Renal cortical epithelial cell (primary cell): ENCODE measurements around the gene PTPRQ. TPM values are rescaled to one million over a fixed set of nuclear protein-coding genes. Genes with fewer than 3 reads are reported as not detected.
"Not testable (repeated sequence)": the region's sequence is repeated elsewhere in the genome, so short reads cannot be mapped to it uniquely, and the experiment has no call there.

Source experiments
- DNase-seq: peaks from one replicate; pipeline ENCODE4 v3.0.0-alpha.2; 2011; ENCODE audit warnings: low read depth
- total RNA-seq: library from RNA; depleted of rRNA; stranded (reverse); fragments of >200 nt; gene quantifications from 2 replicates; pipeline ENCODE4 v1.2.3, GENCODE V29; 2014

Gene PTPRQ
- total RNA-seq, 1 donor from 2014 or later = 0.20 TPM

DNA sequence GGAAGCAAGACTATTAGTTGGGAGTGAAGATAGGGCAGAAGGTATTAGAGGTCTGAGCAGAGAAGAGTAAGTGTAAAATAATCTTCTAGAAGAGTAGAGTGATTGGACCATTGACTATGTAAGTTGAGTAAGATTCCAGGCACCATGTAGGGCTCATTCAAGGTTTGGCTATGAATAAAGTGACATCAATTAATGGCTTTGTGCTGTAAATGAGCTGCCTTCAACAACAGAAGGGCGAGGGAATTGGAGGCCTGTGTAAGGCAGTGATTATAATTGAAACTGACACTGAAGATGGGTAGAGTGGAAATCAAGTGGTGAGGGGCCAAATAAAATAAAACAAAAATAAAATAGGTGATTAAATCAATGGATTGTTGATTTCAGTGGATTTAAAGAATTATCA is 26.4 kb downstream of the PTPRQ start:
- no peak for DNase-seq

DNA sequence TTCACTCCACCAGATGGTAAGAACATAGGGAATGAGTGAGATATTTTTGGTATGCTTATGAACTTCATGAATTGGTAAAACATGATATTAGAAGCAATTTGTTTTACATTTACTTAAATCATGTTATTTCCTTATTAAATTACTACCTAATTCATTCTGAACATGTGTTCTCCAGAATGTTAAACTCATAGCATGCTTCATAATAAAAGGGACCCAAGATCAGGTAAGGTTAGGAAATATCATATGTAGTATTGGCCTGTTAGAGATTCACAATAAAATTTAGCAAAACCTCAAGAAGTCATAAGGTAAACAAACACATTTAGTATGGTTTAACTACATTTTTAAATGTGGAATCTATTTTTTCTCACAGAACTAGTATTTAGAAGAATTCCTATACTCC is 28.2 kb downstream of the PTPRQ start:
- DNase-seq = no peak

- DNase-seq = peak; percentile 58
Observed at GRCh38 chr12:80472911-80473500, 29.0 kb downstream of the PTPRQ start.

DNA sequence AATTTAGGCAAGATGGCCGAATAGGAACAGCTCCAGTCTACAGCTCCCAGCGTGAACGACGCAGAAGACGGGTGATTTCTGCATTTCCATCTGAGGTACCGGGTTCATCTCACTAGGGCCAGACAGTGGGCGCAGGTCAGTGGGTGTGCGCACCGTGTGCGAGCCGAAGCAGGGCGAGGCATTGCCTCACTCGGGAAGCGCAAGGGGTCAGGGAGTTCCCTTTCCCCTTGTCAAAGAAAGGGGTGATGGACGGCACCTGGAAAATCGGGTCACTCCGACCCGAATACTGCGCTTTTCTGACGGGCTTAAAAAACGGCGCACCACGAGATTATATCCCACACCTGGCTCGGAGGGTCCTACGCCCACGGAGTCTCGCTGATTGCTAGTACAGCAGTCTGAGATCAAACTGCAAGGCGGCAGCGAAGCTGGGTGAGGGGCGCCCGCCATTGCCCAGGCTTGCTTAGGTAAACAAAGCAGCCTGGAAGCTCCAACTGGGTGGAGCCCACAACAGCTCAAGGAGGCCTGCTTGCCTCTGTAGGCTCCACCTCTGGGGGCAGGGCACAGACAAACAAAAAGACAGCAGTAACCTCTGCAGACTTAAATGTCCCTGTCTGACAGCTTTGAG is 33.6 kb downstream of the PTPRQ start:
- DNase-seq = not testable (repeated sequence)

- no peak for DNase-seq
Observed at GRCh38 chr12:80484746-80485145, 40.7 kb downstream of the PTPRQ start.

GRCh38 chr12:80485222-80485987 is 41.4 kb downstream of the PTPRQ start:
- DNase-seq = no peak

DNA sequence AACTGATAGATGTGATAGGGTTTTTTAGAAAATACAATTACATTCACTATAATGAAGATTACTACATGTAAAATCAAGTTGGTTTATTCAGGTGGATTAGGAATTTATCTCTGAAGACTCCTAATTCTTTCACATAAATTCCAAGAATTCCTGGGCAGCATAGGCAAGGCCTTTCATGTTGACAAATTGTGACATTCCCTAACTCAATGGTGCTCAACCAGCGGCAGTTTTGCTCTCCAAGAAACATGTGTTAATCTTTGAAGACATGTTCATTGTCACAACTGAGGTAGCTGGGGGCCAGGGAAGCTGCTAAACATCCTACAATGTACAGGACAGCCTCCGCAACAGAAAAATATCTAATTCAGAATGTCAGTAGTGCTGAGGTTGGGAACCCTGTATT is 46.3 kb downstream of the PTPRQ start:
- peak; percentile 42 for DNase-seq

- no peak for DNase-seq
Observed at GRCh38 chr12:80491166-80491565, 47.1 kb downstream of the PTPRQ start.

GRCh38 chr12:80493466-80493865 is 49.4 kb downstream of the PTPRQ start:
- DNase-seq = no peak

- no peak for DNase-seq
Observed at GRCh38 chr12:80494836-80495235, 50.8 kb downstream of the PTPRQ start.

- DNase-seq = no peak
Observed at GRCh38 chr12:80498059-80498728, 54.2 kb downstream of the PTPRQ start.

DNA sequence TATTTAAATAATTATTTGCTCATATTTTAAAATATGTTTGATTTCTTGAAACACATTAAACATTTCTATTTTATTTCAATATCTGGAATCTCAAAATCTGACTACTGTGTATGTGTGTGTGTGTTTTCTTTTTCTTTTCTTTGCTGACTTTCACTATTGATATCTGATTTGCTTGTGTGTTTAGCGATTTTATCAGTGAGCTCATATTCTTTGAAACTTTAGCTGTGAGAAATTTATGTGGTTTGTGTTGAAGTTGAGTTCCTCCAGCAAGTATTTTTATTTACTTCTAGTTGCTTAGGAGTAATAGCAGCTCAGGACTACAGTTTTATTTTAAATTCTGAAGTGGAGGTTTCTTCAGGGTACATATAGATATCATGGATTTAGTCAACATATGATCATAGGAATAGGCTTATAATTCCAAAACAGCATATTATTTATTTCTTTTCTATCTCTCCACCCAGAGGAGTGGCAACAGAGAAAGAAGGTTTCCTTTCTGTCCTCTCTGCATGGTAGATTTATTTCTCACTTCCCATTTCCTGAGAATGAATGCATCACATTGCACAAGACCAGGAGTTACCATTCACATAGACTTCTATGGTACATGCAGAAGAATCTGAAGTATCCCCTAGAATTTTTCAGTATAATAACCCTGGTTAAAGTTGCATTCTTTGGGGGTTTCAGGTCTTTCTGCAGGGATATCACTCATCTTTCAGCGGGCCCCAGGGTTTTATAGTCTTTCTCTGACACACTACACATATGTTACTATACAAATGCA is 60.5 kb downstream of the PTPRQ start:
- no peak for DNase-seq

DNA sequence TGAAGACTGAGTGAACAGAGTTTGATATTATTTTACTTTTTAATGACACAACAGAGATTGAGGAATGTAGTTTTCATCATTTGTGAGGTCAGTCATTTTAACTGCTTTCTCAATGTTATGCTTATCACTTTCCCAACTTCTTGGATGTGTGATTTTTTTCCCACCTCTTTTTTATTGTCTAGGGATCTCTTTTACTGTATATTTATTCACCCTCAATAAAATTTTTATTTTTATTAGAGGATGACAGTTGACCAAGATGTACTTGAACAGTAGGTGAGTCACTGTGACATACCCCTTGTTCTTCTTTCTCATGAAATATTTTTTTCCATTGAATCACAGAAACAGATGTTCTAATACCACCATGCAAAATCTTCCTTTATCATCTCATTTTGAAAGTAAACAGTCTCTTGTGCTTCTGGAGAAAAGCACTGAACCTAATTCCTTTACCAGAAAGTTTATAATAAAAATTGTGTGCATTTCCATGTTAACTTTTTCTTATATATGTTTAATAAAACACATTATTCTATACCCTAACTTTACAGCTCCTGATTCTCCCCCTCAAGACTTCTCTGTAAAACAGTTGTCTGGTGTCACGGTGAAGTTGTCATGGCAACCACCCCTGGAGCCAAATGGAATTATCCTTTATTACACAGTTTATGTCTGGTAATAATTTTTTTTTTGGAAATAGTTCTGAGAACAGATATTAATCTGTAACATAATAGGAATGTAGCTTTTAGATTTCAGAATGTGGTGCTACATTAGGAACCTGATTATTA is 65.9 kb downstream of the PTPRQ start:
- DNase-seq = no peak

DNA sequence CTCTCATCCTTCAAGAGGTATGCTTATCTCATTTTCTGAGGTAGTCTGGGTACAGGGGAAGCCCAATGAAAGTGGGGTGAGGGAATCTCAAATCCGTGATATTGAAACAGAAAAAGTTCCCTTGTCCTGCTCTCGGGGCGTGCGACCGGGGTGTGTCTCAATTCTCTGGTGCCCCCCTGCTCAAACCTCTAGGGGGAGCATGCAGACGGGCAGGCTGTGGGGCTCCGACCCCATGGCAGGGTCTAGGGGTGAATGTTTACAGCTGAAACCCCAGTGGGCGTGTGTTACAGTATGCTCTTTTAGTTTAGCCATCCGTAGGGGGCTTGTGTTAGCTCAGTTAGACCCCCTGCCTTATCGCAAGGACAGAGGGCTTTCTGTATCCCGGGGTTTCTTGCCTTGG is 68.7 kb downstream of the PTPRQ start:
- no peak for DNase-seq

DNA sequence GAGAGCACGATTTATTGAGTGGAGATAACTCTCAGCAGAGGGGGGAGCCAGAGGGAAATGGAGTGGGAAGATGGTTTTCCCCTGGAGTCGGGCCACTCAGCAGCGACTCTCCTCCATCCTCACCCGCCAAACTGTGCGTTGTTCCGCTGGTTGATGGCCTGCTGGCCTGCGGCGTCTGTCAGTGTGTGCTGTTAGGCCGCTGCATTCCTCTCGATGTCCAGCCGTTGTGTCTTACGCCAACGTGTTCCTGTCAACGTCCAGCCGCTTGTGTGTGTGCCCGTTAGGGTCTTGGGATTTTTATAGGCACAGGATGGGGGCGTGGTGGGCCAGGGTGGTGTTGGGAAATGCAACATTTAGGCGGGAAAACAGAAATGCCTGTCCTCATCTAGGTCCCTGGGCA is 69.2 kb downstream of the PTPRQ start:
- no peak for DNase-seq

GRCh38 chr12:80517655-80518054 is 73.6 kb downstream of the PTPRQ start:
- no peak for DNase-seq

DNA sequence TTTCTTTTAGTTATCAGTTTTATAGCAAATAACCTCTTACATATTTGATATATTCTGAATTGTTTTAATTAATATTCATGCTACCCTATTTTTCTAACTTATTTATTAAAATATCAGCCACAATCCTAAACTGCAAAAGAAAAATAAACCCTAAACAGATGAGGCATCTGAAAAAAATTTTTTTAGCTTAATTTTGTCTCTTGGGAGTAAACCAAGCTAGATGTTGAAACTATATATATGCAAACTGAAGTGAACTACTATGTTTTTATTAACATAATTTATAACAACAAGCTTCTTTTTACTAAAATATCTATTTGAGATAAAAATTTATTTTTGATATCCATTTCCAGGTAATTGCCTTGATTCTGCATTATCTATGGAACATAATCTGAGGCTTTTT is 87.6 kb downstream of the PTPRQ start:
- DNase-seq = no peak

DNA sequence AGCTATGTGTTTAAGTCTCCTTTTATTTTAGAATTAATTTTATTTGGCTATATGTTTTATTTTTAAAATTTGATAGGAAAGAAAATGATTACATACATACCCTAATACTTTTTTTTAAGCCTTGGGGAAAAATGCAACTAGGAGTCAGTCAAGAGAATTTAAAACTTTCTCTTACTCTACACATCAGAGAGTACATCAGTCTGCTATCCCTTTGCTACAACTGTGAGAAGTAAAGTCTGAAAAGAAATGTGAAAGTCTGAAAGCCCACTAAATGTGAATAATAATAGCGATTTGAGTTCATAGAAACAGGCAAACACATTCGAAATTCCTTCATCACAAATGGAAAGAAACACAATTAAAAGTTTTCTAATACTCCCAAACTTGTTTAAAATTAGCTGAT is 95.0 kb downstream of the PTPRQ start:
- no peak for DNase-seq

GRCh38 chr12:80549298-80549697 is 105.3 kb downstream of the PTPRQ start:
- no peak for DNase-seq

GRCh38 chr12:80551897-80552296 is 107.9 kb downstream of the PTPRQ start:
- DNase-seq = peak; percentile 95

- DNase-seq = peak; percentile 85
Observed at GRCh38 chr12:80553316-80553715, 109.3 kb downstream of the PTPRQ start.
